Epithelial cell of proximal tubule (primary cell): ENCODE measurements around the gene CABLES1. TPM values are rescaled to one million over a fixed set of nuclear protein-coding genes. Genes with fewer than 3 reads are reported as not detected.

Source experiments
- DNase-seq: peaks from one replicate; pipeline ENCODE4 v3.0.0-alpha.2; 2011; ENCODE audit warnings: low read depth
- H3K4me3 ChIP-seq: 2 replicates; pipeline ENCODE4 v1.5.1; 2011; ENCODE audit warnings: low read depth, mild to moderate bottlenecking, low read length
- total RNA-seq: library from RNA; depleted of rRNA; stranded (reverse); fragments of >200 nt; gene quantifications from 2 replicates; pipeline ENCODE4 v1.2.3, GENCODE V29; 2015
- TF ChIP-seq, protein P1 (sequence below): conservative IDR thresholded peaks from 2 replicates; pipeline ENCODE4 v1.5.1; 2012; ENCODE audit warnings: low read depth, mild to moderate bottlenecking, low read length

Gene CABLES1
- total RNA-seq, 1 donor from 2014 or later, result 6.1 TPM

- DNase-seq, result no peak
- TF ChIP-seq, protein P1, sequence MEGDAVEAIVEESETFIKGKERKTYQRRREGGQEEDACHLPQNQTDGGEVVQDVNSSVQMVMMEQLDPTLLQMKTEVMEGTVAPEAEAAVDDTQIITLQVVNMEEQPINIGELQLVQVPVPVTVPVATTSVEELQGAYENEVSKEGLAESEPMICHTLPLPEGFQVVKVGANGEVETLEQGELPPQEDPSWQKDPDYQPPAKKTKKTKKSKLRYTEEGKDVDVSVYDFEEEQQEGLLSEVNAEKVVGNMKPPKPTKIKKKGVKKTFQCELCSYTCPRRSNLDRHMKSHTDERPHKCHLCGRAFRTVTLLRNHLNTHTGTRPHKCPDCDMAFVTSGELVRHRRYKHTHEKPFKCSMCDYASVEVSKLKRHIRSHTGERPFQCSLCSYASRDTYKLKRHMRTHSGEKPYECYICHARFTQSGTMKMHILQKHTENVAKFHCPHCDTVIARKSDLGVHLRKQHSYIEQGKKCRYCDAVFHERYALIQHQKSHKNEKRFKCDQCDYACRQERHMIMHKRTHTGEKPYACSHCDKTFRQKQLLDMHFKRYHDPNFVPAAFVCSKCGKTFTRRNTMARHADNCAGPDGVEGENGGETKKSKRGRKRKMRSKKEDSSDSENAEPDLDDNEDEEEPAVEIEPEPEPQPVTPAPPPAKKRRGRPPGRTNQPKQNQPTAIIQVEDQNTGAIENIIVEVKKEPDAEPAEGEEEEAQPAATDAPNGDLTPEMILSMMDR, result no peak
- H3K4me3 ChIP-seq, result no peak overlapping the region
Measured at GRCh38 chr18:23127090-23127489, 8.2 kb upstream of the CABLES1 start.

- DNase-seq, result no peak
- TF ChIP-seq, protein P1, result no peak
- H3K4me3 ChIP-seq, result no peak overlapping the region
Measured at GRCh38 chr18:23129355-23130002, 5.8 kb upstream of the CABLES1 start.

DNA sequence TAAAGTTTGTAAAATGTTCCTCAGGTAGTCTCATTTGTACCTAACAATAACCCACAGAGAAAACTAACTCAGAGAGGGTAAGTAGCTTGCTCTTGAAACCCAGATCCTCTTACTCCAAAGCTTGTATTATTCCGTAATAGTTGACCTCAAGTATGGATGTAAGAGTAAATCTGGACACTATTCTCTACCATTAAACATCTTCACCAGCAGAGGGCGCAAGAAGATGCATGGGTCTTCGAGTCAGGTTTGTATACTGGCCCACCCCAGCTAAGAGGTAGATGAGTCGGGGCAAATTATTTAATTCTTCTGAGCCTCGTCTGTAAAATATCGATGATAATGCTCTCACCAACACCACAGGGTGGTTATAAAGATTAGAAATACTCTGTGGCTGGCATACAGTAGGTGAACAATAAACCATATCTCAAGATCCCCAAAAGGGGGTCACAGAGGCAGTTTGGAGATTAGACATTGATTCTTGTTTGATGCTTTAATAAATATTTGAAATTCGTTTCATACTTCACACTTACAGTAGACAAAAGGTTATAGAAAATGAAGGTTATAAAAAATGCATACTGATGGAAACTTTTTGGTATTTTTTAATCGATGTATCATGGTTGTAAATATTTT is 3.5 kb upstream of the CABLES1 start:
- no peak for DNase-seq
- H3K4me3 ChIP-seq, result no peak overlapping the region
- TF ChIP-seq, protein P1, result peak; percentile 83

DNA sequence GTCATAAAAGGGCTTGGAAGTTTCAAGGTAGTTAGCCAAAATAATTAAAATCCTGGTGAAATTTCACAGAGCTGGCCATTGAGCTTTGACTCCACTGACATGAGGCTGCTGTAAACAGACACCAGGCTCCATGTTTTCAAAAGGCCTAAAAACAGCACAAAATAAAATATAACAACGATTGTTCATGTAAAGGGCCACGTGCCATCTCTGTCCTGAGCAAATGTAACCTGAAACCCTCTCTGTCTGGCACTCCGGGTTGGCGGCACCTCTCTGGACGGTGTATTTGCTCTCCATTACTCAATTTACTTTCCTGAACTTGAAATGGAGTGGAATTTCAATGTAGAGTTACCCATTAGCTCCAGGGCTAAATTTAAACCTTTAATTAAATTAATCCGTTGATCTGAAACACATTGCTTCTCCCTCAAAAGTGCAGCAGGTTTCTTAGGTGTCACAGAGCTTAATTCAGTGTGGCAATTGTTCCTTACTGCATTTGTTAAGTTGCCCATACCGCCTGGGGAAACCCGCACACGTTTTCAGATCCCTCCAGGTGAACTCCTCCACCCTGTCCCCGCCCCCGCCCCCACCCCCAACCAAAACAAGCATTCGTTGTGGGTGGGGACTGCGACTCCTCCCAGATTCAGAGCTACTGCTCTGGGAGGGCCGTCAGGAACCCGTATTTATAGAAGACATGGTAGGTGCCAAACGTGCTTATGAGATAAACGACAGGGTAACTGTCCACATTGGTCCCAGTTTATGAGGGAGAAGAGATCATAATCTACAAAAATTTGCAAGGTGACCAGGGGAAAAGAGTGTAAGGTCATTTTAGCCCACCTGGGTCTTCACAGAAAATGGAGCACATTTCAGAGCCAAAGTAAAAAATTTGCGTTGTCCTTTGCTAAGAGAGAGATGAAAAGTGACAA is 1.2 kb upstream of the CABLES1 start:
- TF ChIP-seq, protein P1, result no peak
- no peak for DNase-seq
- peak overlapping the region; percentile 89 for H3K4me3 ChIP-seq

DNA sequence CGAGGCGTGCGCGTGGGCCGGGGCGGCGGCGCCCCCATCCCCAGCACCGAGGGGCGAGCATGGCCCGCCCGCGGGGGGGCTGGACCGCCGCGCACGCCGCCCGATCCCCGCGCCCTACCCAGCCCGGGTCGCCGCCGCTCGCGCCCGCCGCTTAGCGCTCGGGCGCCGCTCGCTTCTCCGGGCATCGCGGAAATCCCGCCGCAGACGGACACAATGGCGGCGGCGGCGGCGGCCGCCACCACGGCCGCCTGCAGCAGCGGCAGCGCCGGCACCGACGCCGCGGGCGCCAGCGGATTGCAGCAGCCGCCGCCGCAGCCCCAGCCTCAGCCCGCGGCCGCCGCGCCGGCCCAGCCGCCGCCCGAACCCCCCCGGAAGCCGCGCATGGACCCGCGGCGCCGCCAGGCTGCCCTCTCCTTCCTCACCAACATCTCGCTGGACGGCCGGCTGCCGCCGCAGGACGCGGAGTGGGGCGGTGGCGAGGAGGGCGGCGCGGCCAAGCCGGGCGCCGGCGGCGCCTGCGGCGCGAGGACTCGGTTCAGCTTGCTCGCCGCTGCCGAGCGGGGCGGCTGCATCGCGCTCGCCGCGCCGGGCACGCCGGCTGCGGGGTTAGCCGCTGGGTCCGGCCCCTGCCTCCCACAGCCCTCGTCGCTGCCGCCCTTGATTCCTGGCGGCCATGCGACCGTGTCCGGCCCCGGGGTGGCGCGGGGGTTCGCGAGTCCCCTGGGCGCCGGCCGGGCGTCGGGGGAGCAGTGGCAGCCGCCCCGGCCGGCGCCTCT is 453 bp downstream of the CABLES1 start:
- TF ChIP-seq, protein P1, result no peak
- DNase-seq, result no peak
- peak overlapping the region; percentile 89 for H3K4me3 ChIP-seq

GRCh38 chr18:23136326-23137096 is 1.2 kb downstream of the CABLES1 start:
- H3K4me3 ChIP-seq, result peak overlapping the region; percentile 89
- TF ChIP-seq, protein P1, result no peak
- no peak for DNase-seq
